Eye (tissue), 1 donor: ENCODE data around the gene TTN.

ENCODE experiments used
- DNase-seq: peaks from one replicate; pipeline ENCODE4 v3.0.0-alpha.2; 2015

Gene TTN

DNA sequence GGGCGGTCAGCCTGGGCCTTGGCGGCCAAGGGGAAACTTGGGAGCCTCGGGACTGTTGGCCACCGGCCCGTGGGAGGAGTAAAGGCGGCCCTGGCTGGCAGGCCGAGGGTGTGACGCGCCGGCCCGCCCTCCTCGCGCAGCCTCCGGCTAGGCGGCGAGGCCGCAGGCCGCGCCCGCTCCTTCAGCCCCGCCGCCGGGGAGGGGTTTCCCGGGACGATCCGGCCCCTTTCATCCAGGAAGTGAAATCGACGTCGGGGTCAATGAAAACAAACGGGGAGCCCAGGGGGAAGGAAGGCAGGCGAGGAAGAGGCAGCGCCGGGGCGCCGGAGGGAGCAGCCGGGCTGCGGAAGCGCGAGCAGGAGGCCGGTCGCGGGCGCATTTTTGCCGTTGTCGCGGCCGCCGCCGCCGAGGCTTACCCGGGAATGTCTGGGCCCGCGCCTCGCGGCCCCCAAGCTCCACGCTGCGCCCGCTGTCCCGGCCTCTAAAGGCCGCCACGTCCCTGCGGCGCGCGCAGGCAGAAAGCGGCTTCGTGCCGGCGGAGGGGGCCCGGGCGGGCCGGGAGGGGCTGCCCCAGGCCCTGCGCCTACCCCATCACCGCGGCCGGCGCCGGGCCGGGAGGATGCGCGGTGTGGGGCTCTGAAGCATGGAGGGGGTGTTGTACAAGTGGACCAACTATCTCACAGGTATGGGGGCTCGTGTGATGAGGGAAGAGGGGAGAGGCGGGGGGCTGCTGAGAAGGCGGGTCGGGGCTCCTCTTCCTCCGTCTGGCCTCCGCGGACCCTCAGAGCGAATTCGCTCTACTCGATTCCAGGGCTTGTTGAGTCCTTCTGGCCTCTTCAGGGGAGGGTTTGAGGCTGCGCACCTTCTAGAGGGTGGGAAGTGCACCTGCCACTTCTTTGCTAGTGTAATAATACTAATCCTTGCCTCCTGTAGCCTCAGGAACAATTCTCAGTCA lies 326.7 kb downstream of the TTN start, which contains the start of gene PLEKHA3:
Gene PLEKHA3, plus strand, starts transcription at position 231 of the 955 bp plus-strand sequence. Its CDS starts 413 bp downstream, at position 644.
- DNase-seq, result peak; percentile 94

GRCh38 chr2:178479758-178480226 lies 327.4 kb downstream of the TTN start:
- DNase-seq, result no peak

- no peak for DNase-seq
Observed at GRCh38 chr2:178479275-178479616, 328.0 kb downstream of the TTN start.

DNA sequence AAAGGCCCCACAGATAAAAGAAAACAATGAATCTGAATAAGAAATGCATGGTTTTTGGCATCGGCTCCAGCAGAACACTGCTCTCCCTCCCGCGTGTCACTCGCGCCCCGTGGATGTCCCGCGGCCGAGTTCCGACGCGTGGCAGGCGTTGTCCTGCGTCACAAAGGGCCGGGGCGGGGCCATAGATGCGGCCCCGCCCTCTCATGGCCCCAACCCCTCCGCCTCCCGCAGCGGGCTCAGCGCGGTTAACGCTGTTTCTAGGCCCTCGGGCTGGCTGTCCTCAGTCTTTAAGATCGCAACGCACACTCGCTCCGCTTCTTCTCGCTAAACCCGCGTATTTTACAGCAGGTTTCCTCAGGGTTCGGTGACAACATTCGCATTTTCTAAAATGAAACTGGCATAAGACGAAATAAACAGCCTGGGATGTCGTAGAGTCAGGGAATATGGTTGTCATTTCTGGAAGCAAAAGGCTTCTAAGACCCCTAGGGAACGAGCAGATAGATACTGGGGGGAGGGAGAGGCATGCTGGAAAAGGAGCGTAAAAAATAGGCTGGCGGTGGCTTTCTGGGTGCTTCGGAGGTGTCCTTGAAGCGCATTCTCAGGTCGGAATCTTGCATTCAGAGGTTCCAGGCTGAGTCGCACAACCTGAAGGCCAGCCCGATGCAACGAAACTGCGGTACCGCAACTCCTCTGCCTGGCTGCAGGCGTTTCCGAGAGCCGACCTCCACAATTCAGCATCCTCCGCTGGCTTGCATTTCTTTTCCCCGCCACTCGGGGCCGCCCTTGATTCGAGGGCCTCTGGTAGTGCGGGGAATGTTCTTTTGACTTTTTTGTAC lies 328.6 kb downstream of the TTN start, which contains the start of gene FKBP7:
Gene FKBP7, minus strand, starts transcription at position 162 of the 836 bp plus-strand sequence. Its CDS starts 101 bp downstream, at position 61.
- peak; percentile 97 for DNase-seq

DNA sequence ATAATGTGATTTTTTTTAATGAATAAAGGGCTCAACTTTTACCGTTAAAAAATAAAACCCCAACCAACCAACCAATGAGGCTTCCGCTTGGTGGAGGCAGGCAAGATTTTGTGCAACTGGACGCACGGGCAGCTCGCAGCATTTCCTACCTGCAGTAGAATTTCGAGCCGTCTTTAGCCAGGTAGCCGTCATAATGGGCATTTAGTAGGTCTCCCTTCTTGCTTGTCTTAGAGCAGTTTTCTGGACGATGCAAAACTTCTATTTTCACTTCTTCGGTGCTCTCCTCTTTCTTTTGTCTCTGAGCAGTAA lies 329.1 kb downstream of the TTN start:
- DNase-seq, result no peak

- DNase-seq, result peak; percentile 83
Observed at GRCh38 chr2:178477443-178478129, 329.6 kb downstream of the TTN start.

DNA sequence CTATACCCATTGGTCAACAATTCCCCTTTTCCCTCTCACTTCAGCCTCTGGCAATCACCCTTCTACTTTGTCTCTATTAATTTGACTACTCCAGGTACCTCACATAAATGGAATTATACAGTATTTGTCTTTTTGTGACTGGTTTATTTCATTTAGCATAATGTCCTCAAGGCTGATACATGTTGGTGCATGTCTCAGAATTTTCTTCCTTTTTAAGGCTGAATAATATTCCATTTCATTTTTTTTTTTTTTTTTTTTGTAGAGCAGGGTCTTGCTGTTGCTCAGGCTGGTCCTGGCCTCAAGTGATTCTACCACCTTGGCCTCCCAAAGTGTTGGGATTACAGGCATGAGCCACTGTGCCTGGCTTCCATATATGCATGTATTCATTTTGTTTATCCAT lies 330.7 kb downstream of the TTN start:
- no peak for DNase-seq
